GM12865 (cell line): ENCODE data around the gene EBF3.

Source experiments
- DNase-seq: peaks from one replicate; pipeline ENCODE4 v3.0.0; 2010; ENCODE audit warnings: low read depth
- H3K4me3 ChIP-seq: 2 replicates; pipeline ENCODE4 v1.5.1; 2011; ENCODE audit warnings: mild to moderate bottlenecking, low read depth, low read length, control low read depth
- TF ChIP-seq, protein P1 (sequence below): IDR thresholded peaks from 2 replicates; pipeline ENCODE4 v1.5.1; 2011; ENCODE audit warnings: low read length, control low read depth, low read depth, inconsistent platforms; ENCODE audit not compliant: insufficient read depth; ENCODE audit errors: missing control alignments

Gene EBF3

DNA sequence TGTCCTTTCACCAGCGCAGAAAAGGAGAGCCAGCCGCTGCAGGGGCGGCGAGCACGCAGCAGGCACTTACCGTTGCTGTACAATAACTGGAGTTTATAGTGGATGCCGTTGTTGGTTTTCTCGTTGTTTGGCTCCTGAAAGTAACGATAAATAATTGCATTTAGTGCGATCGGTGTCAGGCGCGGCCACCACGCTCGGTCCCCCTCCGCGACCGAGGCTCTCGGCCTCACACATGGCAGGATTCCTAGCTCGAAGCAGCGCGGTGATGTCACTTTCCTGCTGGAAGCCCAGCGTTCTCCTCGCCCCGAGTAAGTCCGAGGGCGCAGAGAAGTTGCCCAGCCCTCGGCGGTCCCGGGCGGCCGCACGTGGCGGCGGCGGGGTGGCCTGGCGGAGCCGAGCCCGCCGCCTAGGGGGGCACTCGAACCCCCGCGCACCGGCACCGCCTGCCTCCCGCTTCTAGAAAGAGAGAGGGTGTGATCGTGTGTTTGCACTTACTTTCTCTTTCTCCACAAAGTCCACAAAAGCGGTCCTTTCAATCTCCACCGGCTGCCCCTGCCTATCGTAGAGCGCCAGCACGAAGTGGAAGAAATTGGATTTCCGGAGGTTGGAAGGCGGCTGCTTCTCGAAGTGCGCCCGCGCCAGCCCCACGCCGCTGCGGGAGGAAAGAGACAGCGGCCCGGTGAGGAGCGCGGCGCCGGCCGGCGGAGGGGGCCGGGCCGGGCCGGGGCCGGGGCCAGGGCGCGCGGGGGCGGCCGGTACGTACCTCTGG lies 1.0 kb downstream of the EBF3 start:
- DNase-seq = no peak
- TF ChIP-seq, protein P1, sequence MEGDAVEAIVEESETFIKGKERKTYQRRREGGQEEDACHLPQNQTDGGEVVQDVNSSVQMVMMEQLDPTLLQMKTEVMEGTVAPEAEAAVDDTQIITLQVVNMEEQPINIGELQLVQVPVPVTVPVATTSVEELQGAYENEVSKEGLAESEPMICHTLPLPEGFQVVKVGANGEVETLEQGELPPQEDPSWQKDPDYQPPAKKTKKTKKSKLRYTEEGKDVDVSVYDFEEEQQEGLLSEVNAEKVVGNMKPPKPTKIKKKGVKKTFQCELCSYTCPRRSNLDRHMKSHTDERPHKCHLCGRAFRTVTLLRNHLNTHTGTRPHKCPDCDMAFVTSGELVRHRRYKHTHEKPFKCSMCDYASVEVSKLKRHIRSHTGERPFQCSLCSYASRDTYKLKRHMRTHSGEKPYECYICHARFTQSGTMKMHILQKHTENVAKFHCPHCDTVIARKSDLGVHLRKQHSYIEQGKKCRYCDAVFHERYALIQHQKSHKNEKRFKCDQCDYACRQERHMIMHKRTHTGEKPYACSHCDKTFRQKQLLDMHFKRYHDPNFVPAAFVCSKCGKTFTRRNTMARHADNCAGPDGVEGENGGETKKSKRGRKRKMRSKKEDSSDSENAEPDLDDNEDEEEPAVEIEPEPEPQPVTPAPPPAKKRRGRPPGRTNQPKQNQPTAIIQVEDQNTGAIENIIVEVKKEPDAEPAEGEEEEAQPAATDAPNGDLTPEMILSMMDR = no peak
- H3K4me3 ChIP-seq = no peak overlapping the region

DNA sequence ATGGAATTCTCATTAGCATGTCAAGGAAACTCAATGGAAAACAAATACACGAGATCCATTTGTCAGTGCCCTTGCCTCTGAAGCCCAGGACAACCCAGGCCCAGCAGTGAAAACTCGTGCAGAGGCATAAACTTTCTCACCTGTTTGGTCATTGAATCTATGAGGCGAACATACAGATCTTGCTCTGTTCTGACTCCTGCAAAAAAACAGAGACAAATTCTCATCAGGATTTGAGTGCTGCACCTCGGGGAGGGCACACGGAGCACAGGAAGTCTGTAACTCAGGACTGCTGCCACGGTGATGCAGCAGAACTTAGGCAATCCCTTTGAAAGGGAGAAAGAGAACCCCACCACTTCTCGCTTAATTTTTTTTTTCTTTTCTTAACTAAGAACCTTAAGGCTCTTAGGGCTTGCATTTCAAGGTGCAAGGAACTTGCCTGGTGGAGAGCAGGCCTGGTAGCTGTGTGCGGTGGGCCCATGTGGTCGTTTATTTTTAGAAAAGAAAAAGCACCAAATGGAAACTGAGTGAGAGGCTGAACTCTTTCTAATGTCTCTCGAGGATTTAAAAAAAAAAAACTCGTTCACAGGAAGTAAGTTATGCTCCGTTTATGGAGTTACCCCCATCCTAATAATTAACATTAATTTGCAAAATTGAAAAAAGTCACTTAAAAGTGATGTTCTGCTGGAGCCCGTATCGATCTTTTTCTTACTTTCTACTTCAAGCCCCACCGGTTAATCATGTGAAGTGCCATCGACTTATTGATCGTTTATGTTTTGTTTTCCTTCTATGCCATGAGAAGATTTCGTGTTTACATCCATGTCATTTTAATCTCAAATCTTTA lies 1.8 kb downstream of the EBF3 start:
- TF ChIP-seq, protein P1 = no peak
- no peak overlapping the region for H3K4me3 ChIP-seq
- no peak for DNase-seq

DNA sequence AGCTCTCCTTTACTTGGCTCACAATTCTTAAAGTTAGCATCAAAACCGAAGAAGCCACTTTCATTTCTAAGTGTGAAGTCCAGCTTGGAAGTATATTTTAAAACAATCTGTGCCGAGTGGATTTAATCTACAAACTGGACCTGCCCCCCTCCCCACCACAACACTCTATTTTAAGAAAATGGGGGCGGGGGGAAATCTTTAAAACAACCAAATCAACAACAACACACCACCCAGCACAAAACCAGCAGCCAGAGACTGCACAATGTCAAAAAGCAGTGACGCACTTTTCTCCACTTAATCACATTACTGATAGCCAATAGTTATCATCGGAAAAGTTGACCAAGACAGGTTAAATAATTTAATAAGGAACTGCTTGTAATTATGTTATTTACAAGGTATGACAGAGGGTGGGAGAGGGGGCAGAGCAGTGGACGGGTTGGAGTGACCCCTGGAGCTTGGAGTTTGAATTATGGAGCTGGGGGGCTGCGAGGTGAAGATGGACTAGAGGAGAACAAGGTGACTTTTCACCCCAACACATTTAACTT lies 2.8 kb downstream of the EBF3 start:
- no peak for DNase-seq
- no peak overlapping the region for H3K4me3 ChIP-seq
- TF ChIP-seq, protein P1 = no peak

DNA sequence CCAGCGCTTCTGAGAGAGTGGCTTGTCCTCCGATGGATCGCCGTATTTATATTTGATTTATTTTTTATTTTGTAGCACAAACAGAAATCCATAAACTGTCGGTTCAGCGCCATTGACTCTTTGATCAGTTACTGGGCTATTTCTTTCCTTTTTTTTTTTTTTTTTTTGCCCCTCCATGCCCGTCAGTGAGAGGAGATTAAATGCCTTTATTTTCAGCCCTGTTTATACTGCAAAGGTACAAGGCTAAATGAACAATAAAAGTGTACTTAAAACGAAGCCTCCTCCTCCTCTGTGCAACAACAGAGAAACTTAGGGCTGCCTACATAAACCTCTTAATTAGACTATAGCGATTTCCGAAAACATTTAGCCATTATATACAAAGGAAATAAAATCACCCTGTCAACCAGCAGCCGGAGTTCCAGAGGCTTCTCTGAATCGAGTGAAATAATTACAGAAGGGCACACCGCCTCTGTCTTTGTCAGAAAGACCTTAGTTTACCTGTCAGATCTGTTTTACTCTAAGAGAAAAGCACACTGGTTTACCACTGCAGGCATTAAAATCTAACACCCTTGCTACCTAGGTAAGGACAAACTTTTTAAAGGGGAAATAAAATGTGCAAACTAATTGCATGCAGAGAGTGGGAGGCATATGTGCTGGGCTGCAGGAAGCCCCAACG lies 3.5 kb downstream of the EBF3 start:
- DNase-seq = no peak
- TF ChIP-seq, protein P1 = no peak
- H3K4me3 ChIP-seq = no peak overlapping the region

DNA sequence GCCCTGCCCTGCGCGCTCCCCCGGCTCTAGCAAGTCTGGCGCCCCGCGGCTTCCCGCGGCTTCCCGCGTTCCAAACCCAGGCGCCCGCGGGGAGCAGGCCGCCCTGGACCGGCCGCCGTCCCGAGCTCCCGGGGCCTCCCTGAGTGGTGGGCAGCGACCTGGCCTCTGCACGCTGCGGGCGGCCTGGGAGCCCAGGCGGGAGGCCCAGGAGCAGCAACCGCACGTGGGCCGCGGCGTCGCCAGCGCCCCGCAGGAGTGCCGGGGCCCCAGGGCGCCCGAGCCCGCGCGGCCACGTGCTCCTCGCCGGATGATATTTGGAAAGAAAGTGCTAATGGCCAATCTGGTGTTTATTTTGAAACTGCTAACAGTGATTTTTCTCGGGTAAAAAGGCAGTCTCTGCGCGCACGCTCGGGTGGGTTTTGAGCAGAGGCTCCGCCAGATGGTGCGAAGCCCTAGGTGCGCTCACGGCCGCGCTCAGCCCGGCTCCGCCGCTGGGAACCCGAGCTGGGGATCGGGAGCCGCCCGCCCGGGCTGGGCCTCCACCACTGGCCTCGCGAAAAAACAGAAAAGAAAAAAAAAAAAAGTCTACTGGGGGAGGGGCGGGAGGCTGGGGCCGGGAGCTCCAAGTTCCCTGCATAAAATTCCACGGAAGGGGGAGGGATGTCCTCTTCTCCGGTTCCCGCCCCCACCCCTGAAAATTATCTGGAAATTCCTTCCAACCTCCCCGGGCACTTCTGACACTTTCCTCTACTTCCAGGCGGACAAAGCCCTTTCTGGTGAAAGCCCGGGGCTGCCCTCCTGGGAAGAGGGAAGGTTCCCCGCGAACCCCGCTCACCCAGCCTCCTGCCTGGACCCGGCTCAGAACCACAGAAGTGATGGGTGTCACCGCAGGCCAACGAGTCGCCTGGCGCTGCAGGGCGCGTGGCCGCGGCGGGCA lies 4.3 kb downstream of the EBF3 start:
- no peak overlapping the region for H3K4me3 ChIP-seq
- TF ChIP-seq, protein P1 = no peak
- no peak for DNase-seq
